Small intestine (tissue), 7 donors: Measurements from ENCODE around the gene HOXC13. TPM values are rescaled to one million over a fixed set of nuclear protein-coding genes. Genes with fewer than 3 reads are reported as not detected.

Experiments used
- DNase-seq, 2 donors: peaks; one replicate each; pipeline versions ENCODE4 v3.0.0 to v3.0.0-alpha.2; 2013
- FAIRE-seq: peaks from 2 replicates; lab custom pipeline; 2012; peaks lifted over from hg19 to GRCh38; lab: Jason Lieb, UNC
- H3K27ac ChIP-seq, 3 donors: one replicate each; pipeline ENCODE4 v1.5.1; 2013; ENCODE audit warnings: low read length in 2 of 3, mild to moderate bottlenecking in 2 of 3, control low read depth in 1 of 3, inconsistent platforms in 1 of 3, low read depth in 1 of 3, moderate library complexity in 1 of 3
- H3K27me3 ChIP-seq, 3 donors: one replicate each; pipeline ENCODE4 v1.6.1; 2013; ENCODE audit warnings: low read length in 3 of 3, inconsistent platforms in 1 of 3; ENCODE audit not compliant: control insufficient read depth in 3 of 3, insufficient read depth in 3 of 3
- H3K36me3 ChIP-seq, 3 donors: one replicate each; pipeline ENCODE4 v1.6.1; 2013; ENCODE audit warnings: low read length in 3 of 3, inconsistent platforms in 1 of 3, low read depth in 1 of 3, mild to moderate bottlenecking in 1 of 3, moderate library complexity in 1 of 3; ENCODE audit not compliant: control insufficient read depth in 3 of 3, insufficient read depth in 2 of 3
- H3K4me1 ChIP-seq, 3 donors: one replicate each; pipeline ENCODE4 v1.6.1; 2013; ENCODE audit warnings: low read length in 2 of 3, inconsistent platforms in 1 of 3, low read depth in 1 of 3, mild to moderate bottlenecking in 1 of 3, moderate library complexity in 1 of 3; ENCODE audit not compliant: control insufficient read depth in 3 of 3, insufficient read depth in 2 of 3
- H3K4me3 ChIP-seq, 3 donors: one replicate each; pipeline ENCODE4 v1.5.1; 2013; ENCODE audit warnings: low read length in 3 of 3, control low read depth in 1 of 3, inconsistent platforms in 1 of 3, low read depth in 1 of 3, mild to moderate bottlenecking in 1 of 3, moderate library complexity in 1 of 3
- H3K9me3 ChIP-seq, 2 donors: one replicate each; pipeline ENCODE4 v1.6.1; 2013; ENCODE audit warnings: low read depth in 1 of 2, low read length in 1 of 2; ENCODE audit not compliant: control insufficient read depth in 2 of 2, insufficient read depth in 1 of 2
- WGBS, 3 donors: extraction: QIAGEN DNeasy Blood & Tissue Kit; methylation state at CpG; one replicate each; pipeline ENCODE4 v1.1.7; 2013; 5-methylcytosine and 5-hydroxymethylcytosine counted together
- polyA plus RNA-seq, 4 donors: library from polyadenylated mRNA; stranded (reverse) in 3 of 4; unstranded in 1 of 4; fragments of 200-250 nt in 3 of 4; fragments of 120-200 nt in 1 of 4; gene quantifications; one replicate each; pipeline versions ENCODE4 v1.2.1 to v1.2.3, GENCODE V29; 2013
- donor health status: healthy with polysubstance abuse.
- donor health status: control.
- donor health status: control.
- donor health status: Bipolar disorder and iron deficiency.
- donor health status: healthy.

The HOXC13 gene
- polyA plus RNA-seq, 4 donors = not detected

GRCh38 chr12:53944209-53944608, 5.6 kb downstream of the HOXC13 start:
- no peak overlapping the region for H3K4me3 ChIP-seq
- no peak for DNase-seq
- H3K36me3 ChIP-seq = no peaks in the 10 kb centered on the region
- H3K27ac ChIP-seq = no peak overlapping the region
- H3K27me3 ChIP-seq = peaks cover 16 to 91% (median 56%) of the 10 kb centered on the region in 3 donors
- FAIRE-seq = no peak
- H3K9me3 ChIP-seq = no peaks in the 10 kb centered on the region
- H3K4me1 ChIP-seq = no peaks in the 10 kb centered on the region
- WGBS, 3 donors = 16 to 23% (median 18%) methylated on average over 4 of the region's 4 CpGs

GRCh38 chr12:53944907-53945847, 6.5 kb downstream of the HOXC13 start:
- peaks cover 15 to 91% (median 63%) of the 10 kb centered on the region in 3 donors for H3K27me3 ChIP-seq
- DNase-seq (no peak), FAIRE-seq (no peak)
- H3K36me3 ChIP-seq = no peaks in the 10 kb centered on the region
- H3K27ac ChIP-seq = no peak overlapping the region
- WGBS, 3 donors = 8 to 13% (median 8%) methylated on average over 51 of the region's 51 CpGs
- no peak overlapping the region for H3K4me3 ChIP-seq
- H3K4me1 ChIP-seq = no peaks in the 10 kb centered on the region
- H3K9me3 ChIP-seq = no peaks in the 10 kb centered on the region

DNA sequence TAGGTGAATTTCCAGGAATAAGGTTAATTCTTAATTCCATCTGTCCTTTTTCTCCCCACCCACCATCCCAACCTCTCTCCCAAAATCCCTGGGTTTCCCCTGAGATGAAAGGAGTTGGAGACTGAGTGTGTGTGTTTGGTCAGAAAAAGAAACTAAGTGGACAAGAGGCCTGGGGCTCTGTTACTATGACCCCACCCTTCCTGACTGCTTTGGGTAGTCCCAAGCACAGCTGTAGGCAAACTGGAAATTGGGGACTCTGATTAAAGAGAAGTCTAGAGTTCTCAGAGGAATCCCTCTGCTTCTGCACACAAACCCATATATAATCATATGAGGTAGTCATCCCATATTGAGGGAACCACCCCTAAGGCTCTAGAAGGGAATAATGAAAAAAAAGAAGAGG, 9.1 kb downstream of the HOXC13 start:
- Histone ChIP-seq H3K27ac (no peak overlapping the region), H3K27me3 (peaks cover 22 to 94% (median 76%) of the 10 kb centered on the region in 3 donors), H3K9me3 (no peaks in the 10 kb centered on the region), H3K4me3 (no peak overlapping the region), H3K4me1 (no peaks in the 10 kb centered on the region), H3K36me3 (no peaks in the 10 kb centered on the region)
- FAIRE-seq (no peak), DNase-seq (no peak)

DNA sequence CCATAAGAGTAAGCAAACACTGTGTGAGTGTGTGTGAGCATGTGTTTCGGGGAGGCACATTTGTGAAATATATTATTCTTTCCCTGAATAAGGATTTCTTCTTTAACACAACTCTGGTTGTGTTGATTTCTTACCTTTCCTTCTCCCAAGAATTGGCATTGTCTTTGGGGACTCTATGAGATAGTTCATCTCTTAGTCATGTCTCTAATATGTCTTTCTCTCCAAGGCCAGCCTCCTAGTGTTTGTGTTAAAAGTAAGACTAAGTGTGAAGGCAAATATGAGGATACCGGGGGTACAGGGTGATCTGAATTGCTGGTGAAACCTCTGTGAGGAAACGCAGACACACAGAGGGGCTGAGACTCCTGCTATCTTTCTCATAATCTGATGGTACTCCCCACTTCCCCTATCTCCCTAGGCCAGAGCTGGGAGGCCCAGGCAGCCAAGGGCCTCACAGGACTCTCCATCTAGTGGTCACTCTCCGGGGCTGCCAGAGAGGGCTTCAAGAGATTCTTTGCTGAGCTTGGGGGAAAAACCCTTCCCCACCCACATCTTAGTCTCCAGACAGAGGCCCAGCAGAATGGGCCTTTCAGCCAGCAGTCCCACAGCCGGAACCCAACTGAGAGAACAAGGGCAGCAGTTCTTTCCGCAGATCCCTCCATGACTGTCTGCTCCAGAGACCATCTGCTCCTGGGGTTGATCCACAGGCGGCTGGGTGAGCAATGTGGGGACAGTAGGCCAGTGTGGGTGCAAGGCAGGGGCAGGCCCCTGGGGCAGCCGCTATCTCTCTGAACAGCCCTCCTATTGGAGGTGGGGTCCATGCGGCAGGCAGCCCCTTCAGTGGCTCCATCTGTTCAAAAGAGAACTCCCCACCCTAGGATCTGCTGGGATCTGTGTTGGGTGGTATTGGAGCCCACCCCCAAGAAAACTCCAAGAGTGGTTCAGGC, 10.3 kb downstream of the HOXC13 start:
- WGBS, 3 donors = 33 to 45% (median 36%) methylated on average over 9 of the region's 9 CpGs
- no peak for FAIRE-seq

DNA sequence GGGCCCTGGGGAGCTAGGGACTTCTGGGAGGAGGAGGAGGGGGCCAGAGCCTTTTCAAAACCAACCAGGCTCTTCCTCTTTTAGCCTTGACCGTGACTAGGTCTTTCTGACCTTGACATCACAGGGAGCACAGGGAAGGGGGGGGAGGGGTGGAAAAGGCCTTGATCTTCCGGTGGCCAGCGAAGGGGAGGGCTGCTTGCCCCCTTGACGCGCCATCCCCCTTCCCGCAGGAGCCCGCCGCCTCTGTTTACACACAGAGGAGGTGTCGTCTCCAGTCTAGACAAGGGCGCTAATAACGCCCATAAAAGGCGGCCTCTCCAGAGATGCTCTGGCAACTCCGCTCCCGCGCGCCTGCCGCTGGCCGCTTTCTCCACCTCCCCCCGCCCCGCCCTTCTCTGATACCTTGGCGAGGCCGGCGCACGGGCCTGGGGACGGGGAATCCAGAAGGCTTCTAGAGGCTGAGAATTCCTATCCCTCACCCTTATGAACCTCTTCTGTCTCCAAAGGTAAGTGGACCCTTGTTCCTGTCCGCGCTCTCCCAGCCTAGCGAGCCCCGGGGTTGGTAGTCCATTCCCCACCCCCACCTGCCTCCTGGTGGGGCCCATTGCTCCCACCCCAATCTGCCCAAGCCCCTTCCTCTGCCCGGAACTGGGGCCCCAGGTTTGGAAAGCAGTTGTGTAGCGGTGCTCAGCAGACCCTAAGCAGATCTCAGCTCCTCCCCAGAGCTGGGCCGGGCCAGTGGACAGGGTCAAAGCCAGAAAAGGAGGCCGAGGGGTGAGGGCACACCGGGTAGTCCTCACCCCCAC, 11.2 kb downstream of the HOXC13 start:
- Histone ChIP-seq H3K4me3 (no peak overlapping the region), H3K27ac (no peak overlapping the region), H3K9me3 (no peaks in the 10 kb centered on the region), H3K4me1 (no peaks in the 10 kb centered on the region), H3K36me3 (no peaks in the 10 kb centered on the region), H3K27me3 (peaks cover 25 to 99% (median 84%) of the 10 kb centered on the region in 3 donors)
- DNase-seq (no peak), FAIRE-seq (no peak)
- 4 to 7% (median 5%) methylated on average over 32 to 34 of the region's 34 CpGs for WGBS, 3 donors

More for the DNA sequence above, 10.3 kb downstream of the HOXC13 start:
- Histone ChIP-seq H3K4me3 (no peak overlapping the region), H3K27ac (no peak overlapping the region), H3K36me3 (no peaks in the 10 kb centered on the region), H3K4me1 (no peaks in the 10 kb centered on the region), H3K27me3 (peaks cover 22 to 99% (median 84%) of the 10 kb centered on the region in 3 donors), H3K9me3 (no peaks in the 10 kb centered on the region)
- no peak for DNase-seq

GRCh38 chr12:53950437-53950773, 11.8 kb downstream of the HOXC13 start:
- DNase-seq (no peak), FAIRE-seq (no peak)
- H3K27me3 ChIP-seq = peaks cover 28 to 98% (median 84%) of the 10 kb centered on the region in 3 donors
- no peaks in the 10 kb centered on the region for H3K4me1 ChIP-seq
- H3K27ac ChIP-seq = no peak overlapping the region
- H3K4me3 ChIP-seq = no peak overlapping the region
- no peaks in the 10 kb centered on the region for H3K36me3 ChIP-seq
- H3K9me3 ChIP-seq = no peaks in the 10 kb centered on the region
- 6 to 8% (median 7%) methylated on average over 10 of the region's 10 CpGs for WGBS, 3 donors

- H3K36me3 ChIP-seq = no peaks in the 10 kb centered on the region
- peaks cover 25 to 98% (median 84%) of the 10 kb centered on the region in 3 donors for H3K27me3 ChIP-seq
- H3K4me3 ChIP-seq = no peak overlapping the region
- H3K27ac ChIP-seq = no peak overlapping the region
- FAIRE-seq = no peak
- 5 to 8% (median 5%) methylated on average over 34 of the region's 34 CpGs for WGBS, 3 donors
- no peaks in the 10 kb centered on the region for H3K4me1 ChIP-seq
- no peak for DNase-seq
- H3K9me3 ChIP-seq = no peaks in the 10 kb centered on the region
Observed at GRCh38 chr12:53950789-53951576, 12.4 kb downstream of the HOXC13 start.
